ENCODE results near the gene ICAM5. TPM values are rescaled to one million over a fixed set of nuclear protein-coding genes. Genes with fewer than 3 reads are reported as not detected.
"Not testable (repeated sequence)": the region's sequence is repeated elsewhere in the genome, so short reads cannot be mapped to it uniquely, and the experiment has no call there.

Gene ICAM5
- total RNA-seq, 1 donor from 2014 or later, result 0.38 TPM

DNA sequence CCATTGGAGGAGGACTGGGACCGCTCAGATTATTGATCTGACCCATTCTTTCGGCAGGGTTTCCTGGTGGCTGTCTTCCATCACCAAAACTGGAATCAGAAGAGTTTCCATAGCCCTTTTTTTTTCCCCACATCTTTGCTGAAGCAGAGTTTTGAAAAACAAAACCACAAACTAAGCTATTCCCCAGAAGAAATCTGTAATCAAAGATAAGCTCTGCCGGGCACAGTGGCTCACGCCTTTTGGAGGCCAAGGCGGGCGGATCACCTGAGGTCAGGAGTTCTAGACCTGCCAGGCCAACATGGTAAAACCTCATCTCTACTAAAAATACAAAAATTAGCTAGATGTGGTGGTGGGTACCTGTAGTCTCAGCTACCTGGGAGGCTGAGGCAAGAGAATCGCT lies 23.0 kb upstream of the ICAM5 start:
- intact Hi-C loops (cut with DNase I), result no loop called here
- DNase-seq (ENCODE audit: missing footprints) (no peak), ATAC-seq (no peak)

DNA sequence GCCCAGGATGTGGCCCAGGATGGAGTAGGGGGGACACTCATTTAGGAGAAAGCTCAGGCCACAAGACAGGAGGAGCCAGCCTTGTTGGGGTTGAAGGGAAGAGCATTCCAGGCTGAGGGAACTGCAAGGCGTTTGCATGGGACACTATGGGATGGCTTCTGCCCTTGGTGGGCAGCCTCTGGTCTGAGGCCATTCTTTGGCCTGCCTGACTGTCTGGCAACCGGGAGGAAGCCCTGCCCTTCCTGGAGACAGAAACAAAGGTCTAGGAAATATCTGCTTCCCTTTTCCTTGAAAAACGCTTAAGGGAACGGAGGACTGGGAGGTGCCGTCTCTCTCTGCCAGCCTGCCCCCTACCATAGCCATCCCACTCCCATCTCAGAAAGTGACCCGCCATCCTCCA lies 21.7 kb upstream of the ICAM5 start:
- DNase-seq (ENCODE audit: missing footprints) (no peak), ATAC-seq (no peak)
- intact Hi-C loops (cut with DNase I), result no loop called here

- ATAC-seq, result peak; percentile 84
- intact Hi-C loops (cut with DNase I), result loop anchor here (1.0 to 2.0 kb wide), 2 partner anchors 63 to 120 kb away; partner anchors contain the start of gene RAVER1
- DNase-seq (ENCODE audit: missing footprints), result peak; percentile 94
Observed at GRCh38 chr19:10269333-10270179, 20.2 kb upstream of the ICAM5 start.

GRCh38 chr19:10270180-10270615 lies 19.6 kb upstream of the ICAM5 start:
- intact Hi-C loops (cut with DNase I), result loop anchor here (2.0 kb wide), 1 partner anchor 63 kb away; the partner anchor contains the start of gene RAVER1
- peak; percentile 95 for DNase-seq (ENCODE audit: missing footprints)
- ATAC-seq, result peak; percentile 59

DNA sequence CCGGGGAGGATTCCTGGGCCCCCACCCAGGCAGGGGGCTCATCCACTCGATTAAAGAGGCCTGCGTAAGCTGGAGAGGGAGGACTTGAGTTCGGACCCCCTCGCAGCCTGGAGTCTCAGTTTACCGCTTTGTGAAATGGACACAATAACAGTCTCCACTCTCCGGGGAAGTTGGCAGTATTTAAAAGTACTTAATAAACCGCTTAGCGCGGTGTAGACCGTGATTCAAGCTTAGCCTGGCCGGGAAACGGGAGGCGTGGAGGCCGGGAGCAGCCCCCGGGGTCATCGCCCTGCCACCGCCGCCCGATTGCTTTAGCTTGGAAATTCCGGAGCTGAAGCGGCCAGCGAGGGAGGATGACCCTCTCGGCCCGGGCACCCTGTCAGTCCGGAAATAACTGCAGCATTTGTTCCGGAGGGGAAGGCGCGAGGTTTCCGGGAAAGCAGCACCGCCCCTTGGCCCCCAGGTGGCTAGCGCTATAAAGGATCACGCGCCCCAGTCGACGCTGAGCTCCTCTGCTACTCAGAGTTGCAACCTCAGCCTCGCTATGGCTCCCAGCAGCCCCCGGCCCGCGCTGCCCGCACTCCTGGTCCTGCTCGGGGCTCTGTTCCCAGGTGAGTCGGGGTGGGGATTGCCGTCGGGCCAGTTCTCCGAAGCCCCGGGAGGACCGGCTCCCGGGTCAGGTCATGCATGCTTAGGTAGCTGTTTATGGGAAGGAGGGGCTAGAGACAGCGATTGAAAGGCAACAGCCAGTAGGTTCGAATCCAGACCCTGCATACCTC lies 18.9 kb upstream of the ICAM5 start, which contains the start of gene ICAM1:
TSS of gene ICAM1 (plus strand) at position 505 of the 779 bp plus-strand sequence. CDS start at position 545, 40 bp downstream.
- intact Hi-C loops (cut with DNase I), result loop anchor here (2.0 kb wide), 1 partner anchor 62 kb away; the partner anchor contains the start of gene RAVER1
- DNase-seq (ENCODE audit: missing footprints) (peak; percentile 92), ATAC-seq (peak; percentile 69)

DNA sequence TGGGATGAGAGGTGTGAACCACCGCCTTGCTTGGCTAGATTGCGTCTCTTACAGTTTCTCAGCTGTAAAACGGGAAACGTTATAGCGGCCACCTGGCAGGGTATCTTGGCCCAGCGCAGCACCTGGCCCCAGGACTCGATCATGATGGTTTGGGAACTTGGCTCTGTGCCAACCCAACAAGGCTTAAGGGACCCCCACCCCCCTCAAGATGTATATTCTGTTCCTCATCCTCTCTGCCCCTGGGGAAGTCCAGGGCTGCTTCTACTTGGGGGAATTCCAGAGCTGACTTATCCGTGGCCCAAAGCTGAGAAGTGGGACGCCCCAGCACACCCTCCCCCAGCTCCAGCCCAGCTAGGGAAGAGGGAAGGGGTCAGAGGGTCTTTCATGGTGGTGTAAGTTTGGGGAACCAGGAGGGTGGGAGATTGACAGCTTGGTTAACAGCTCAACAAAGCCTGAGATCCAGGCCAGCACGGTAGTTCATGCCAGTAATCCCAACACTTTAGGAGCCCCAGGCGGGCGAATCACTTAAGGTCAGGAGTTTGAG lies 18.1 kb upstream of the ICAM5 start:
- intact Hi-C loops (cut with DNase I), result loop anchor here (2.0 kb wide), 1 partner anchor 61 kb away; the partner anchor contains the start of gene RAVER1
- DNase-seq (ENCODE audit: missing footprints), result peak; percentile 21
- no peak for ATAC-seq

DNA sequence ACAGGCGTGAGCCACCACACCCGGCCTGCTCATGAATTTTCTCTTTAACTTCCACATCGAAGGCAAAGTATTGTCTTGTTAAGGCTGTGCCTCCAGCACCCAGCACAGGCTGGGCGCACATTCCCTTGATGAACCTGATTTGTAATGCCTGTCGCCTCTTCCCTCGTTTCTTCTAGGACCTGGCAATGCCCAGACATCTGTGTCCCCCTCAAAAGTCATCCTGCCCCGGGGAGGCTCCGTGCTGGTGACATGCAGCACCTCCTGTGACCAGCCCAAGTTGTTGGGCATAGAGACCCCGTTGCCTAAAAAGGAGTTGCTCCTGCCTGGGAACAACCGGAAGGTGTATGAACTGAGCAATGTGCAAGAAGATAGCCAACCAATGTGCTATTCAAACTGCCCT lies 15.2 kb upstream of the ICAM5 start:
- intact Hi-C loops (cut with DNase I), result no loop called here
- no peak for ATAC-seq
- peak; percentile 55 for DNase-seq (ENCODE audit: missing footprints)

GRCh38 chr19:10277795-10278589 lies 11.8 kb upstream of the ICAM5 start:
- DNase-seq (ENCODE audit: missing footprints), result no peak
- no peak for ATAC-seq
- intact Hi-C loops (cut with DNase I), result no loop called here

- DNase-seq (ENCODE audit: missing footprints) (no peak), ATAC-seq (no peak)
- intact Hi-C loops (cut with DNase I), result no loop called here
Observed at GRCh38 chr19:10278935-10279334, 10.8 kb upstream of the ICAM5 start.

GRCh38 chr19:10279737-10280442 lies 9.9 kb upstream of the ICAM5 start:
- ATAC-seq (no peak), DNase-seq (ENCODE audit: missing footprints) (peak; percentile 32)
- intact Hi-C loops (cut with DNase I), result no loop called here

- ATAC-seq; DNase-seq (ENCODE audit: missing footprints); intact Hi-C loops (cut with DNase I): not testable (repeated sequence)
Observed at GRCh38 chr19:10282043-10282442, 7.7 kb upstream of the ICAM5 start.

- intact Hi-C loops (cut with DNase I), result no loop called here
- DNase-seq (ENCODE audit: missing footprints), result peak; percentile 53
- ATAC-seq, result no peak
Observed at GRCh38 chr19:10283301-10284064, 6.3 kb upstream of the ICAM5 start.

DNA sequence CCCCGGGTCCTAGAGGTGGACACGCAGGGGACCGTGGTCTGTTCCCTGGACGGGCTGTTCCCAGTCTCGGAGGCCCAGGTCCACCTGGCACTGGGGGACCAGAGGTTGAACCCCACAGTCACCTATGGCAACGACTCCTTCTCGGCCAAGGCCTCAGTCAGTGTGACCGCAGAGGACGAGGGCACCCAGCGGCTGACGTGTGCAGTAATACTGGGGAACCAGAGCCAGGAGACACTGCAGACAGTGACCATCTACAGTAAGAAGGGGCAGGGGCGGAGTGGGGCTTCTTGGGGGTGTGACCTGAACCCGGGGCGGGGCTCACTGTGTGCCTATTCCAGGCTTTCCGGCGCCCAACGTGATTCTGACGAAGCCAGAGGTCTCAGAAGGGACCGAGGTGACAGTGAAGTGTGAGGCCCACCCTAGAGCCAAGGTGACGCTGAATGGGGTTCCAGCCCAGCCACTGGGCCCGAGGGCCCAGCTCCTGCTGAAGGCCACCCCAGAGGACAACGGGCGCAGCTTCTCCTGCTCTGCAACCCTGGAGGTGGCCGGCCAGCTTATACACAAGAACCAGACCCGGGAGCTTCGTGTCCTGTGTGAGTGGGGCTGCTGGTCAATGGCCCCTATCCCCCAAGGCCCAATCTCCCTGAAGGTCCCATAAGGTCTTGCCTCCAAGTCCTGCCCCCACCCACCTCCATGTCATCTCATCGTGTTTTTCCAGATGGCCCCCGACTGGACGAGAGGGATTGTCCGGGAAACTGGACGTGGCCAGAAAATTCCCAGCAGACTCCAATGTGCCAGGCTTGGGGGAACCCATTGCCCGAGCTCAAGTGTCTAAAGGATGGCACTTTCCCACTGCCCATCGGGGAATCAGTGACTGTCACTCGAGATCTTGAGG lies 5.4 kb upstream of the ICAM5 start:
- intact Hi-C loops (cut with DNase I), result no loop called here
- DNase-seq (ENCODE audit: missing footprints) (peak; percentile 31), ATAC-seq (no peak)

GRCh38 chr19:10284960-10285278 lies 4.8 kb upstream of the ICAM5 start:
- ATAC-seq (no peak), DNase-seq (ENCODE audit: missing footprints) (peak; percentile 23)
- intact Hi-C loops (cut with DNase I), result no loop called here

DNA sequence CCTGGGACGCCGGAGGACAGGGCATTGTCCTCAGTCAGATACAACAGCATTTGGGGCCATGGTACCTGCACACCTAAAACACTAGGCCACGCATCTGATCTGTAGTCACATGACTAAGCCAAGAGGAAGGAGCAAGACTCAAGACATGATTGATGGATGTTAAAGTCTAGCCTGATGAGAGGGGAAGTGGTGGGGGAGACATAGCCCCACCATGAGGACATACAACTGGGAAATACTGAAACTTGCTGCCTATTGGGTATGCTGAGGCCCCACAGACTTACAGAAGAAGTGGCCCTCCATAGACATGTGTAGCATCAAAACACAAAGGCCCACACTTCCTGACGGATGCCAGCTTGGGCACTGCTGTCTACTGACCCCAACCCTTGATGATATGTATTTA lies 4.4 kb upstream of the ICAM5 start:
- intact Hi-C loops (cut with DNase I), result no loop called here
- DNase-seq (ENCODE audit: missing footprints), result peak; percentile 22
- no peak for ATAC-seq
